ENCODE results near the gene DCDC2. TPM values are rescaled to one million over a fixed set of nuclear protein-coding genes. Genes with fewer than 3 reads are reported as not detected.

Gene DCDC2
- total and polyA plus RNA-seq, 4 donors: 0.51 to 13.0 (median 2.0) TPM

GRCh38 chr6:24193364-24193763 lies 164.5 kb downstream of the DCDC2 start:
- Histone ChIP-seq H3K27me3 (ENCODE audit: control insufficient read depth in 4 of 4, insufficient read depth in 4 of 4, low read length in 3 of 4) (no peaks in the 10 kb centered on the region), H3K9me3 (ENCODE audit: control insufficient read depth in 4 of 4, low read length in 3 of 4) (no peaks in the 10 kb centered on the region), H3K36me3 (ENCODE audit: control insufficient read depth in 4 of 4, insufficient read depth in 3 of 4, low read depth in 1 of 4, low read length in 3 of 4) (no peaks in the 10 kb centered on the region), H3K4me3 (ENCODE audit: low read depth in 1 of 3, low read length in 3 of 3) (no peak overlapping the region), H3K27ac (ENCODE audit: low read depth in 1 of 2, low read length in 2 of 2) (no peak overlapping the region), H3K9ac (ENCODE audit: low read depth in 1 of 2, low read length in 2 of 2) (no peak overlapping the region), H3K4me1 (ENCODE audit: control insufficient read depth in 4 of 4, insufficient read depth in 4 of 4, low read length in 3 of 4) (no peaks in the 10 kb centered on the region)
- TF ChIP-seq EGR1 (IDR thresholded peaks at IDR 0.05; ENCODE audit: low read depth in 2 of 2): no peak
- no peak for DNase-seq (ENCODE audit: low spot score)

- Histone ChIP-seq H3K9ac (ENCODE audit: low read depth in 1 of 2, low read length in 2 of 2) (no peak overlapping the region), H3K27me3 (ENCODE audit: control insufficient read depth in 4 of 4, insufficient read depth in 4 of 4, low read length in 3 of 4) (no peaks in the 10 kb centered on the region), H3K4me1 (ENCODE audit: control insufficient read depth in 4 of 4, insufficient read depth in 4 of 4, low read length in 3 of 4) (no peaks in the 10 kb centered on the region), H3K27ac (ENCODE audit: low read depth in 1 of 2, low read length in 2 of 2) (no peak overlapping the region), H3K36me3 (ENCODE audit: control insufficient read depth in 4 of 4, insufficient read depth in 3 of 4, low read depth in 1 of 4, low read length in 3 of 4) (no peaks in the 10 kb centered on the region), H3K9me3 (ENCODE audit: control insufficient read depth in 4 of 4, low read length in 3 of 4) (no peaks in the 10 kb centered on the region), H3K4me3 (ENCODE audit: low read depth in 1 of 3, low read length in 3 of 3) (no peak overlapping the region)
- no peak for DNase-seq (ENCODE audit: low spot score)
- TF ChIP-seq RXRA (IDR thresholded peaks at IDR 0.05) (no peak), REST (IDR thresholded peaks at IDR 0.05) (no peak), FOXA2 (IDR thresholded peaks at IDR 0.05) (no peak), NR2F2 (IDR thresholded peaks at IDR 0.05) (no peak), ZBTB33 (IDR thresholded peaks at IDR 0.05) (no peak), JUND (IDR thresholded peaks at IDR 0.05) (no peak), RAD21 (IDR thresholded peaks at IDR 0.05) (no peak), GABPA (IDR thresholded peaks at IDR 0.05 in 1 of 2, conservative IDR thresholded peaks at IDR 0.05 in 1 of 2) (no peak), YY1 (IDR thresholded peaks at IDR 0.05) (no peak), ATF3 (IDR thresholded peaks at IDR 0.05) (no peak), EGR1 (IDR thresholded peaks at IDR 0.05; ENCODE audit: low read depth in 2 of 2) (no peak), SP1 (IDR thresholded peaks at IDR 0.05) (no peak), HNF4G (IDR thresholded peaks at IDR 0.05) (no peak)
- 48% methylated on average over 2 of the region's 2 CpGs for WGBS
These were observed 166.5 kb downstream of the DCDC2 start for GRCh38 chr6:24191346-24191745.

DNA sequence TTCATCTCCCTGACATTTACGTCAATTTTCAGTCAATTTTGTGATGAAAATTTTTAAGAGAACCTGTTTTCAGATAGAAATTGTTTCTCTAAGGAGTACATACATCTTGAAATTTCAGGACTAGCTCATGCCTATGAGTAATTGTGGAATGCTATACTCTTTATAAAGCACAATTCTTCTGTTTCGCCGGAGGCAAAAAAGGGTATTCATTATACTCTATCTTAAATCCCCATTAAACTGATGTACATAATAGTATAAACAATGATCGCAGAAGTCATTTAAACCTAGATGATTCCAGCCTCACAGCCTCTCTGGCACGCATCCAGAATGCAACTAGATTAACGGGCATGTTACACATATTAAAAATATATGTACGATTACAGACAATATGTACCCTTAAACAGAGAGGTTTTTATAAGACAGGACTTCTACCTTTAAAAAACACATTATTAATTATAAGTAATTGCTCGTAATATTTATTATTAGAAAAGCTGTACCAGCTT lies 169.2 kb downstream of the DCDC2 start:
- DNase-seq (ENCODE audit: low spot score): no peak
- WGBS: 77% methylated on average over 8 of the region's 8 CpGs
- H3K27me3 ChIP-seq (ENCODE audit: control insufficient read depth in 4 of 4, insufficient read depth in 4 of 4, low read length in 3 of 4): no peaks in the 10 kb centered on the region

More for the DNA sequence above, 169.2 kb downstream of the DCDC2 start:
- no peak overlapping the region for H3K27ac ChIP-seq (ENCODE audit: low read depth in 1 of 2, low read length in 2 of 2)
- no peaks in the 10 kb centered on the region for H3K9me3 ChIP-seq (ENCODE audit: control insufficient read depth in 4 of 4, low read length in 3 of 4)
- no peaks in the 10 kb centered on the region for H3K36me3 ChIP-seq (ENCODE audit: control insufficient read depth in 4 of 4, insufficient read depth in 3 of 4, low read depth in 1 of 4, low read length in 3 of 4)
- no peaks in the 10 kb centered on the region for H3K4me1 ChIP-seq (ENCODE audit: control insufficient read depth in 4 of 4, insufficient read depth in 4 of 4, low read length in 3 of 4)
- TF ChIP-seq HNF4G (IDR thresholded peaks at IDR 0.05) (no peak), NR2F2 (IDR thresholded peaks at IDR 0.05) (no peak), YY1 (IDR thresholded peaks at IDR 0.05) (no peak), FOXA2 (IDR thresholded peaks at IDR 0.05) (no peak), JUND (IDR thresholded peaks at IDR 0.05) (no peak), RXRA (IDR thresholded peaks at IDR 0.05) (no peak)
- H3K9ac ChIP-seq (ENCODE audit: low read depth in 1 of 2, low read length in 2 of 2): no peak overlapping the region
- no peak overlapping the region for H3K4me3 ChIP-seq (ENCODE audit: low read depth in 1 of 3, low read length in 3 of 3)

Measured in liver (tissue), 9 donors.